ENCODE measurements around the gene CNBP.

- TF ChIP-seq EZH2 (IDR thresholded peaks at IDR 0.05; ENCODE audit: insufficient read depth, poor library complexity, severe bottlenecking) (no peak), EZH2phosphoT487 (IDR thresholded peaks at IDR 0.05; ENCODE audit: insufficient read depth, low read depth) (no peak)
These were observed 2.1 kb upstream of the CNBP start for GRCh38 chr3:129185783-129186182.

All from GM23248 (cell line).